ENCODE results near the gene TAF12.
A peak's percentile ranks its signal among the peaks of the same experiment; 100 is the strongest.
"Not testable (repeated sequence)": the region's sequence is repeated elsewhere in the genome, so short reads cannot be mapped to it uniquely, and the experiment has no call there.

TAF12 gene, protein sequence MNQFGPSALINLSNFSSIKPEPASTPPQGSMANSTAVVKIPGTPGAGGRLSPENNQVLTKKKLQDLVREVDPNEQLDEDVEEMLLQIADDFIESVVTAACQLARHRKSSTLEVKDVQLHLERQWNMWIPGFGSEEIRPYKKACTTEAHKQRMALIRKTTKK

GRCh38 chr1:28642847-28643635 is at the start of gene TAF12:
TAF12 (minus strand) TSS chr1:28643067; CDS start chr1:28622081, 20,986 bp downstream.
- DNase-seq (ENCODE audit: low spot score), result peak; percentile 97

DNA sequence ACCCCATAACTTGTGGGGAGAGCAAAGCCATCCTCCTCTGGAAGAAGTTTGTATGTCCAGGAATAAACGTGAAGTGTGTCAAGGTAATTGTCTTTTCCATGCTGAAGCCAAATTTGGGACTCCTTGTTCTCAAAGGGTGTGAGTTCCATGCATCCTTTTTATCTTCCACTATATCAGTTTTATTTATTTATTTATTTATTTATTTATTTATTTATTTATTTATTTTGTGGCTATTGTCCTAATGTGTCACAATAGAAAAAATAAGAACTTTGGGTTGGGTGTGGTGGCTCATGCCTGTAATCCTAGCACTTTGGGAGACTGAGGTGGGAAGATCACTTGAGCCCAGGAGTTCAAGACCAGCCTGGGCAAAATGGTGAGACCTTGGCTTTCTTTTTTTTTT is 48.8 kb upstream of the TAF12 start:
- not testable (repeated sequence) for DNase-seq (ENCODE audit: low spot score)

DNA sequence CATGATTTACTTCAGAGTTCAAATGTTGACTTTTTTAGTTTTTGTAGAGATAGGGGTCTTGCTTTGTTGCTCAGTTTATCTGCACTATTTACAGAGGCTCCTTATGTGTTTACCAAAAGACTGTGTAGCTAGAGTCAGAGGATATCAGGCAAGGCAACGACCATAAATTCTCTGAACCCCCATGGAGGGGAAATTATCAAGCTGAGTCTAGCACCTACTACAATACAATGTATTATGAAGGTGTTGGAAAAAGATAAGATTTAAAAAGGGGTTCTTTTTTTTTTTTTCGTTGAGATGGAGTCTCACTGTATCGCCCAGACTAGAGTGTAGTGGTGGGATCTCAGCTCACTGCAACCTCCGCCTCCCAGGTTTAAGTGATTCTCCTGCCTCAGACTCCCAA is 42.1 kb upstream of the TAF12 start:
- DNase-seq (ENCODE audit: low spot score), result no peak

- DNase-seq (ENCODE audit: low spot score), result no peak
Observed at GRCh38 chr1:28682840-28683239, 40.0 kb upstream of the TAF12 start.

DNA sequence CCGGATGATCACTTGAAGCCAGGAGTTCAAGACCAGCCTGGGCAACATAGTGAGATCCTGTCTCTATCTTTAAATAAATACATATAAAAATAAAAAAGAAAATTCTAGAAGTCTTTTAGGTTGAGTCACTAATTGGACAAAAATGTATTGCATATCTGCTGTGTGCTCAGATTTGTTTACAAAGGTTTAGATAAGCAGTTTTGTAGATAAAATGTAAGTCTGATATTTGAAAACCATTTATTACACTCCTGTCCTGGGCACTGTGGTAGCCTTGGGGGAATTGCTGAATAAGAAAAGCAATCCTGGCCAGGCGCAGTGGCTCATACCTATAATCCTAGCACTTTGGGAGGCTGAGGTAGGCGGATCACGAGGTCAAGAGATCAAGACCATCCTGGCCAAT is 37.3 kb upstream of the TAF12 start:
- DNase-seq (ENCODE audit: low spot score), result no peak

GRCh38 chr1:28675924-28676257 is 33.0 kb upstream of the TAF12 start:
- no peak for DNase-seq (ENCODE audit: low spot score)

DNA sequence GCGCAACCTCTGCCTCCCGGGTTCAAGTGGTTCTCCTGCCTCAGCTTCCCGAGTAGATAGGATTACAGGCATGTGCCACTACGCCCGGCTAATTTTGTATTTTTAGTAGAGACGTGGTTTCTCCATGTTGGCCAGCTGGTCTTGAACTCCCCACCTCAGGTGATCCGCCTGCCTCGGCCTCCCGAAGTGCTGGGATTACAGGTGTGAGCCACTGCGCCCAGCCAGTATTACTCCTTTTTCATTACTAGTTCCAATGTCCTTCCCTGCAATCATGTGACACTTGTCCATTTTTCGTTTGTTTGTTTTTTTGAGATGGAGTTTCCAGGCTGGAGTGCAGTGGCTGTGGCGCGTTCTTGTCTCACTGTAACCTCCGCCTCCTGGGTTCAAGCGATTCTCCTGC is 30.1 kb upstream of the TAF12 start:
- DNase-seq (ENCODE audit: low spot score), result not testable (repeated sequence)

DNA sequence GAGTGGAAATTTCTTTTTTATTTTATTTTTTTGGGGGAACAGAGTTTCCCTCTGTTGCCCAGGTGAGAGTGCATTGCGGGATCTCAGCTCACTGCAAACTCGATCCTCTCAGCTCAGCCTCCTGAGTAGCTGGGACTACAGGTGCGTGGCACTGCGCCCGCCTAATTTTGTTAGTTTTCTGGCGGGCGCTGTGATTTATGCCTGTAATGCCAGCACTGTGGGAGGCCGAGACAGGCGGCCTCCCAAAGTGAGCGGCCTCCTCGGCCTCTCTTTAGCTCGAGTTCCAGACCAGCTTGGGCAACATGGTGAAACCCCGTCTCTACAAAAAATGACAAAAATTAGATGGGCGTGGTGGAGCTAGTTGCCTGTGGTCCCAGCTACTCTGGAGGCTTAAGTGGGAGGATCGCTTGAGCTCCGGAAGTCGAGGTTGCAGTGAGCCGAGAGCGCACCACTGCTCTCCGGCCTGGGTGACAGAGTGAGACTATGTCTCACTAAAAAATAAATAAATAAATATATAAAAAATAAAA is 28.4 kb upstream of the TAF12 start:
- no peak for DNase-seq (ENCODE audit: low spot score)

DNA sequence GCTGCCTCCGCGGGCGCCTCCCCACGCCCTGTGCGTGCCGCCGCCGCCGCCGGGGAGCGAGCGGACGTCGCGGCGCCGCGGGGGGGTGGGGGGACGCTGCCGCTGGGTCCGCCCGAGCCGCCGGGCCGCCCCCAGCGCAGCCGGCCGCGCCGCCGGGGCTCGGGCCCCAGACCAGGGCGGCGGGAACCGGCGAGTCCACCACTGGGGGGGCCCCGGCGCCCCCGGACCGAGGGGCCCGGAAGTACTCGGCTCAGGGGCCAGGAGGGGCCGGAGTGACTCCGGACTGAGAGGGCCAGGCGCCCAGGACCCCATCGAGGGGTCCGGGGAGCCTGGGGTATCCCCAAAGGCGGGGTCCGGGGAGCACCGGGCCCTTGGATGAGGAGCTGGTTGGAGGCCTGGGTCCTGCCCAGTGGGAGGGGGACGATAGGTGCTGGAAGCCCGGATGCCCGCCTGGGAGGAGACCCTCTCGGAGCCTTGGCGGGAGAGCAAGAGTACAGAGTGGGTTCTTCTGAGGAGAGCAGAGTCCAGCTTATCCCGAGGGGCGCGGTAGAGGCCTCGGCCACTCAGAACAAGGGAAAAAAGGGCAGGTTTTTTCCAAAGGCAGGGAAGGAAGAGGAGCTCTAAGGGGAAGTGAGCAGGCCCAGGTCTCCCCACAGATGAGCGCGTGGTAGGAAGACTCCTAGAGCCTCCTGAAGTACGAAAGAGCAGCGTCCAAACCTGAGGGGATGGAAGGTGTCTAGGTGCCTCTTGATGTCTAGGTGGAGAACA is 26.3 kb upstream of the TAF12 start:
- peak; percentile 39 for DNase-seq (ENCODE audit: low spot score)

GRCh38 chr1:28668191-28668955 is 25.5 kb upstream of the TAF12 start, which contains the start of gene GMEB1:
GMEB1 (plus strand) TSS chr1:28668784; CDS start chr1:28683613, 14,829 bp downstream.
- DNase-seq (ENCODE audit: low spot score), result peak; percentile 92

GRCh38 chr1:28666806-28667205 is 23.9 kb upstream of the TAF12 start:
- DNase-seq (ENCODE audit: low spot score), result no peak

GRCh38 chr1:28663871-28664470 is 21.1 kb upstream of the TAF12 start:
- DNase-seq (ENCODE audit: low spot score), result no peak

DNA sequence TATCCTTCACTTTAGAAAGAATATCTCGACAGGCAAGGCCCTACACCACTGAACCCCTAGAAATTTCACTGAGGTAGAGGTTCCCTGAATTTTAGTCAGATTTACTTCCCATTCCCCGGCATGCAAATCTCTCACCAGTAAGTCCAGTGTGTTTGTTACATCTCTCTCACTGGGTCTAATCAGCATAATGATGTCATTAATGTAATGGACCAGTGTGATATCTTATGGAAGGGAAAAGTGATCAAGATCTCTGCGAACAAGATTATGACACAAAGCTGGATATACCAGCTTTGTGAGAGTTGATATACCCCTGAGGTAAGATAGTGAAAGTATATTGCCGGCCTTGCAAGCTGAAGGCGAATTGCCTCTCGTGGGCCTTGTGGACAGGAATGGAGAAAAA is 13.5 kb upstream of the TAF12 start:
- DNase-seq (ENCODE audit: low spot score), result no peak

DNA sequence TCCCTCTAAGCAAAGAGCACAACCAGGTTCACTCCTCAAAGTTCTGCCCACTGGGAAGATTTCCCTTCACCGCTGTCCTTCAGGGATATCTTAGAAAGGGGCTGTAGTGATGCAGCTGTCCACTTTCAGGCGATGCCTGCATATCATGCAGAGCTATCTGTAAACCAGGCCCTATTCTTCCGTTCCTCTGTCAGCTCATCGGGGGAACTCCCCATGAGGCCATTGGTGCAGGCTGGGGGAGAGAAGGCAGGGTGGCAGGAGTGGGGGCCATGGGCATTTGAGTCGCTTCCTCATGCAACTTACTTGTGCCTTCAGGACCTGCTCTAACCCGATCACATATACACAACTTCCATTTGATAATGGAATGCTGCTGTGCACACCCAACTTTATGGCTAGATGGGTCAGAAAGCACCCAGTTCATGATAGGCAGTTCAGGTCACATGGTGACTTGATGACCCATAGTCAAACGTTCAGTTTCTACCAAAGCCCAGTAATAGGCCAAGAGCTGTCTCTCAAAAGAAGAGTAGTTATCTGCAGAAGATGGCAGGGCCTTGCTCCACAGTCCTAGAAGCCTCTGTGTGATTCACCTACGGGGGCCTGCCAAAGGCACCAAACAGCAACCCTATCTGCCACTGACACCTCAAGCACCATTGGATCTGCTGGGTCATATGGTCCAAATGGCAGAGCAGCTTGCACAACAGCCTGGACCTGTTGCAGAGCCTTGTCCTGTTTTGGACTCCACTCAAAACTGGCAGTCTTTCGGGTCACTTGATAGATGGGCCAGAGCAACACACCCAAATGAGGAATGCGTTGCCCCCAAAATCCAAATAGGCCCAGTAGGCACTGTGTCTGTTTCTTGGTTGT is 12.8 kb upstream of the TAF12 start:
- DNase-seq (ENCODE audit: low spot score), result not testable (repeated sequence)

DNA sequence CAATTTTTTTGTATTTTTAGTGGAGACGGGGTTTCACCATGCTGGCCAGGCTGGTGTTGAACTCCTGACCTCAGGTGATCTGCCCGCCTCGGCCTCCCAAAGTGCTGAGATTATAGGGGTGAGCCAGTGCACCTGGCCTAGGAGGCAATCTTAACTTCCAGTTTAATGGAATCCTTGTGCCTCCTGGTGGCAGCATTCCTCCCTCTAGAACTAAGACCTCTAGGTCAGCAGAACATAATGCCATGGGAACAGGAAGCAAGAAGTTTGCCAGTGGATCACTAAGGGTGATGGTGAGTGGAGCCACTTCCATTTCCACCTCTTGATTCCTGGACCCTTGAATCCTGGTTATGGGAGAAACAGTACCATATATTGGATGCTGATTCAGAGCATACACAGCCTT is 11.0 kb upstream of the TAF12 start:
- peak; percentile 65 for DNase-seq (ENCODE audit: low spot score)

DNA sequence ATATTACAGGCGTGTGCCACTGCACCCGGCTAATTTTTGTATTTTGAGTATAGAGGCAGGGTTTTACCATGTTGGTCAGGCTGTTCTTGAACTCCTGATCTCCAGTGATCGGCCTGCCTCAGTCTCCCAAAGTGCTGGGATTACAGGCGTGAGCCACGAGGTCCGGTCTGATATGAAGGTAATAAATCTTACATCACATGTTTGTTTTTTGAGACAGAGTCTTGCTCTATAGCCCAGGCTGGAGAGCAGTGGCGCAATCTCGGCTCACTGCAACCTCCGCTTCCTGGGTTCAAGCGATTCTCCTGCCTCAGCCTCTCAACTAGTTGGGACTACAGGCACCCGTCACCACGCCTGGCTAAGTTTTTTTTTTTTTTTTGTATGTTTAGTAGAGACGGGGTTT is 10.2 kb upstream of the TAF12 start:
- not testable (repeated sequence) for DNase-seq (ENCODE audit: low spot score)

GRCh38 chr1:28648474-28649198 is 5.8 kb upstream of the TAF12 start, which contains the start of gene RNU11:
RNU11 (plus strand) TSS chr1:28648600.
- peak; percentile 92 for DNase-seq (ENCODE audit: low spot score)

DNA sequence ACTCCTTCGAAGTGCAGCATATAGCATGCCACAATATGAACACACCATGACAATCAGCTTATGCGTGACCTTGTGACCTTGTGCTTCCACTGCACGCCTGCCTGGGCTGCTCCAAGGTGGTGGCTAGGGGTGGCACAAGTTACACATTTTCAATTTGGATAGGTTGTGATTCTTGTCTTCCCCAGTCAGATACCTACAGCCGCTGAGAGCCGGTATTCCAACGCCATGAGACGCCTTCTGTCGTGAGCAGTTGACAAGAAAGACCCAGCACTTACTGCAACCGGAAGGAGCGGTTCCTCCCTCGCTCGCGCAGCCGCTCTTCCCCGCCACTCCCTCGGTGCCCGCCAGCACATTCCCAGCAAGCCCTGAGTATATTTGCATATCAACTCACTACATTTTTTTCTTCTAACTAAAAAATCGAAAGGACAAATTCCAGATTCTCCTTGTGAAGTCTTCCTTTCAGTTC is 5.2 kb upstream of the TAF12 start:
- DNase-seq (ENCODE audit: low spot score), result no peak

GRCh38 chr1:28646040-28646439 is 3.2 kb upstream of the TAF12 start:
- DNase-seq (ENCODE audit: low spot score), result no peak

GRCh38 chr1:28645406-28645805 is 2.5 kb upstream of the TAF12 start:
- DNase-seq (ENCODE audit: low spot score), result not testable (repeated sequence)

Measured in hematopoietic multipotent progenitor cell treated with erythropoietin and hydrocortisone succinate and interleukin-3 and kit ligand, for 17 days (in vitro differentiated cells).